ENCODE data around the gene SUOX.
"Not testable (repeated sequence)": the region's sequence is repeated elsewhere in the genome, so short reads cannot be mapped to it uniquely, and the experiment has no call there.

SUOX gene

GRCh38 chr12:55972911-55973598 is 24.0 kb upstream of the SUOX start:
- H3K4me3 ChIP-seq (ENCODE audit: low read depth, low read length), result peak overlapping the region; percentile 68
- TF ChIP-seq CTCF (IDR thresholded peaks at IDR 0.05; ENCODE audit: low read depth, low read length), result no peak
- in situ Hi-C loops (cut with HindIII; ENCODE audit: low sequenced_read_pairs), result no loop called here
- DNase-seq (ENCODE audit: low read depth, low spot score), result no peak

GRCh38 chr12:55973599-55974307 is 23.3 kb upstream of the SUOX start, which contains the start of gene RAB5B:
TSS of gene RAB5B (plus strand) at chr12:55974078. CDS start at chr12:55986961, 12,883 bp downstream.
- peak within 1 kb of the TSS; percentile 99 for H3K4me3 ChIP-seq (ENCODE audit: low read depth, low read length)
- in situ Hi-C loops (cut with HindIII; ENCODE audit: low sequenced_read_pairs), result no loop called here
- DNase-seq (ENCODE audit: low read depth, low spot score), result peak; percentile 100
- TF ChIP-seq CTCF (IDR thresholded peaks at IDR 0.05; ENCODE audit: low read depth, low read length), result no peak

- peak overlapping the region; percentile 99 for H3K4me3 ChIP-seq (ENCODE audit: low read depth, low read length)
- DNase-seq (ENCODE audit: low read depth, low spot score), result peak; percentile 46
- in situ Hi-C loops (cut with HindIII; ENCODE audit: low sequenced_read_pairs), result no loop called here
- TF ChIP-seq CTCF (IDR thresholded peaks at IDR 0.05; ENCODE audit: low read depth, low read length), result no peak
These were observed 22.8 kb upstream of the SUOX start for GRCh38 chr12:55974308-55974730.

- H3K4me3 ChIP-seq (ENCODE audit: low read depth, low read length), result no peak overlapping the region
- DNase-seq (ENCODE audit: low read depth, low spot score), result no peak
- in situ Hi-C loops (cut with HindIII; ENCODE audit: low sequenced_read_pairs), result no loop called here
- TF ChIP-seq CTCF (IDR thresholded peaks at IDR 0.05; ENCODE audit: low read depth, low read length), result no peak
These were observed 18.7 kb upstream of the SUOX start for GRCh38 chr12:55978393-55978792.

- no peak for DNase-seq (ENCODE audit: low read depth, low spot score)
- in situ Hi-C loops (cut with HindIII; ENCODE audit: low sequenced_read_pairs), result no loop called here
- no peak for TF ChIP-seq CTCF (IDR thresholded peaks at IDR 0.05; ENCODE audit: low read depth, low read length)
These were observed 18.0 kb upstream of the SUOX start for GRCh38 chr12:55979069-55979468.

DNA sequence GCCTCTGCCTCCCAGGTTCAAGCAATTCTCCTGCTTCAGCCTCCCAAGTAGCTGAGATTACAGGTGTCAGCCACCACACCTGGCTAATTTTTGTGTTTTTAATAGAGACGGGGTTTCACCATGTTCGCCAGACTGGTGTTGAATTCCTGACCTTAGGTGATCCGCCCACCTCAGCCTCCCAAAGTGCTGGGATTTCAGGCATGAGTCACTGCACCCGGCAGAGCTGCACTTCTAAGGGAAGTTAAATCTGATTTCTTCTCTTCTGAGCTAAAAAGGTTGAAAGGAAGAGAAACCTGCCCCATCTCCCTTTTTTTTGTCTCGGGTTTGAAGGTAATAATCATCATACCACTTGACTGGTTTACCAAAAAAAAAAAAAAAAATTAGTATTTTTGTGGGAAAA is 15.2 kb upstream of the SUOX start:
- H3K4me3 ChIP-seq (ENCODE audit: low read depth, low read length); in situ Hi-C loops (cut with HindIII; ENCODE audit: low sequenced_read_pairs); DNase-seq (ENCODE audit: low read depth, low spot score): not testable (repeated sequence)

More at GRCh38 chr12:55979069-55979468, 18.0 kb upstream of the SUOX start:
- H3K4me3 ChIP-seq (ENCODE audit: low read depth, low read length), result no peak overlapping the region

DNA sequence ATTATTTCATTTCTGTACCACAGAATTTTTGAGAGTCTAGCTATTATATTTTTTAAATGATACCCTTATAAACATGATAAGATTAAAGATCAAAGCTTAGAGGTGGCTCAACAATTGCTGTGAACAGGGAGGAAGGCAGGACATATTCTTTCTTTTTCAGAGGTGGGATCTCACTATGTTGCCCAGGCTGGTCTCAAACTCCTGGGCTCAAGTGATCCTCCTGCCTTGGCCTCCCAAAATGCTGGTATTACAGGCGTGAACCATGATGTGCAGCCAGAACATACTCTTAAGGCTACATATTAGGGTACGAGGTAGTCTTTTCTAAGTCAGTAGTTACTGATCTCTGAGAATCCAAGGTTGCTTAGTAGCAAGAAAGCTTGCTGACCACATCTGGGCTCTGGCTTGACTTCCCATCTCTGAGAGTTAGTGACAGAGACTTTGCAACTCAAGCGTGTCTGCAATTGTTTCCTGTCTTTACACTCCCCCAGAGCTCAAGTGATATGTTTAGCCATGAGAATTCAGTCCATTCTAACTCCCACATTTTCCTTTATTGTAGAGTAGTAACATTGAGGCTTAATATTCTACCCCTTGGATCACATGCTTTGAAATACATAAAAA is 14.6 kb upstream of the SUOX start:
- DNase-seq (ENCODE audit: low read depth, low spot score), result no peak
- in situ Hi-C loops (cut with HindIII; ENCODE audit: low sequenced_read_pairs), result no loop called here
- no peak for TF ChIP-seq CTCF (IDR thresholded peaks at IDR 0.05; ENCODE audit: low read depth, low read length)
- H3K4me3 ChIP-seq (ENCODE audit: low read depth, low read length), result no peak overlapping the region
